GM18873 (cell line): ENCODE measurements around the gene MFF.

Experiments used
- ATAC-seq: cut with Tn5 transposase; IDR thresholded peaks from one replicate; pipeline ENCODE4 v1.9.1; 2021; ENCODE audit warnings: mild to moderate bottlenecking, moderate library complexity, moderate number of reproducible peaks; ENCODE audit not compliant: unreplicated experiment, low FRiP score

Gene MFF

GRCh38 chr2:227404585-227405271 lies 79.7 kb downstream of the MFF start:
- no peak for ATAC-seq

GRCh38 chr2:227406177-227407031 lies 81.4 kb downstream of the MFF start:
- no peak for ATAC-seq
